Neural cell (in vitro differentiated cells): ENCODE results near the gene ABHD17C. TPM values are rescaled to one million over a fixed set of nuclear protein-coding genes. Genes with fewer than 3 reads are reported as not detected.

Experiments
- H2AFZ ChIP-seq: fragments of 200-600, 300-800 bp; sonication (generic), shearing (Covaris generic); 2 replicates; pipeline ENCODE4 v1.6.0; 2014; ENCODE audit warnings: low read depth, mild to moderate bottlenecking, antibody characterized with exemption, low read length, moderate library complexity
- H3F3A ChIP-seq: fragments of 200-600 bp; shearing (Covaris generic); 2 replicates; pipeline ENCODE4 v1.6.1; 2016; ENCODE audit warnings: mild to moderate bottlenecking, moderate library complexity, mixed read lengths, antibody characterized with exemption, low read length; ENCODE audit not compliant: insufficient read depth, poor library complexity, severe bottlenecking
- H3K27ac ChIP-seq: fragments of 200-600, 300-800 bp; sonication (generic), shearing (Covaris generic); 2 replicates; pipeline ENCODE4 v1.5.1; 2014; ENCODE audit warnings: mild to moderate bottlenecking, low read length, moderate library complexity
- H3K27me3 ChIP-seq: fragments of 300-800, 200-600 bp; sonication (generic), shearing (Covaris generic); 2 replicates; pipeline ENCODE4 v1.6.0; 2014; ENCODE audit warnings: mild to moderate bottlenecking, low read depth, low read length, moderate library complexity; ENCODE audit not compliant: insufficient read depth
- H3K36me3 ChIP-seq: fragments of 300-800, 200-600 bp; sonication (generic), shearing (Covaris generic); 2 replicates; pipeline ENCODE4 v1.5.1; 2014; ENCODE audit warnings: mild to moderate bottlenecking, antibody characterized with exemption, low read length, moderate library complexity; ENCODE audit not compliant: insufficient read depth
- H3K4me2 ChIP-seq: fragments of 300-800, 200-600 bp; sonication (generic), shearing (Covaris generic); 2 replicates; pipeline ENCODE4 v1.6.0; 2014; ENCODE audit warnings: mild to moderate bottlenecking, low read length
- H3K4me3 ChIP-seq: fragments of 300-800, 200-600 bp; sonication (generic), shearing (Covaris generic); 2 replicates; pipeline ENCODE4 v1.5.1; 2014; ENCODE audit warnings: mild to moderate bottlenecking, low read length, moderate library complexity
- H3K79me2 ChIP-seq: fragments of 200-600 bp; shearing (Covaris generic); replicated peaks from 2 replicates; pipeline ENCODE4 v1.6.0; 2014; ENCODE audit warnings: mild to moderate bottlenecking, low read length, moderate library complexity; ENCODE audit not compliant: insufficient read depth
- H3K9ac ChIP-seq: fragments of 300-800, 200-600 bp; sonication (generic), shearing (Covaris generic); 2 replicates; pipeline ENCODE4 v1.6.1; 2016; ENCODE audit warnings: mild to moderate bottlenecking, low read length, mixed read lengths
- H3K9me2 ChIP-seq: fragments of 200-600 bp; shearing (Covaris generic); 2 replicates; pipeline ENCODE4 v1.6.1; 2016; ENCODE audit warnings: mild to moderate bottlenecking, low read length, mixed read lengths; ENCODE audit not compliant: insufficient read depth
- H3K9me3 ChIP-seq: fragments of 200-600, 300-800 bp; sonication (generic), shearing (Covaris generic); 2 replicates; pipeline ENCODE4 v1.6.1; 2016; ENCODE audit warnings: mild to moderate bottlenecking, mixed run types, low read length, moderate library complexity, mixed read lengths
- H4K20me1 ChIP-seq: fragments of 200-600 bp; shearing (Covaris generic); 2 replicates; pipeline ENCODE4 v1.6.1; 2016; ENCODE audit warnings: mild to moderate bottlenecking, mixed run types; ENCODE audit not compliant: insufficient read depth
- EP300 ChIP-seq: fragments of 450-650 bp; conservative IDR thresholded peaks from 2 replicates; pipeline ENCODE4 v1.6.1; 2014; ENCODE audit warnings: antibody characterized with exemption, mild to moderate bottlenecking, moderate library complexity; ENCODE audit not compliant: poor library complexity, severe bottlenecking
- EZH2 ChIP-seq: fragments of 200-600, 300-800 bp; shearing (Covaris generic), sonication (generic); IDR thresholded peaks from 2 replicates; pipeline ENCODE4 v1.6.1; 2014; ENCODE audit warnings: antibody characterized with exemption, low read length, borderline replicate concordance, mild to moderate bottlenecking; ENCODE audit not compliant: insufficient read depth, poor library complexity, severe bottlenecking
- MXI1 ChIP-seq: fragments of 450-650 bp; conservative IDR thresholded peaks from 2 replicates; pipeline ENCODE4 v1.6.1; 2014; ENCODE audit warnings: antibody characterized with exemption, mild to moderate bottlenecking; ENCODE audit not compliant: poor library complexity, severe bottlenecking
- POLR2AphosphoS5 ChIP-seq: IDR thresholded peaks from 2 replicates; pipeline ENCODE4 v1.6.1; 2012
- RAD21 ChIP-seq: fragments of 450-650 bp; conservative IDR thresholded peaks from 2 replicates; pipeline ENCODE4 v1.6.1; 2014; ENCODE audit warnings: antibody characterized with exemption, mild to moderate bottlenecking, moderate library complexity
- SMC3 ChIP-seq: fragments of 450-650 bp; conservative IDR thresholded peaks from 2 replicates; pipeline ENCODE4 v1.6.1; 2014; ENCODE audit warnings: antibody characterized with exemption, mild to moderate bottlenecking, moderate library complexity; ENCODE audit not compliant: poor library complexity
- TAF1 ChIP-seq: IDR thresholded peaks from 2 replicates; pipeline ENCODE4 v1.6.1; 2012; ENCODE audit warnings: low read depth
- polyA plus RNA-seq: library from polyadenylated mRNA; depleted of rRNA; stranded (reverse); fragments of >200 nt; gene quantifications from 2 replicates; pipeline ENCODE4 v1.2.3, GENCODE V29; 2014
- TF ChIP-seq, protein P1 (sequence below): IDR thresholded peaks from 2 replicates; pipeline ENCODE4 v1.6.1; 2012; ENCODE audit warnings: borderline replicate concordance
- TF ChIP-seq, protein P2 (sequence below): fragments of 450-650 bp; IDR thresholded peaks from 2 replicates; pipeline ENCODE4 v1.5.1; 2014; ENCODE audit warnings: antibody characterized with exemption, mild to moderate bottlenecking, moderate library complexity; ENCODE audit not compliant: poor library complexity, severe bottlenecking

ABHD17C gene
- polyA plus RNA-seq, 1 donor from 2014 or later, result 18.3 TPM

DNA sequence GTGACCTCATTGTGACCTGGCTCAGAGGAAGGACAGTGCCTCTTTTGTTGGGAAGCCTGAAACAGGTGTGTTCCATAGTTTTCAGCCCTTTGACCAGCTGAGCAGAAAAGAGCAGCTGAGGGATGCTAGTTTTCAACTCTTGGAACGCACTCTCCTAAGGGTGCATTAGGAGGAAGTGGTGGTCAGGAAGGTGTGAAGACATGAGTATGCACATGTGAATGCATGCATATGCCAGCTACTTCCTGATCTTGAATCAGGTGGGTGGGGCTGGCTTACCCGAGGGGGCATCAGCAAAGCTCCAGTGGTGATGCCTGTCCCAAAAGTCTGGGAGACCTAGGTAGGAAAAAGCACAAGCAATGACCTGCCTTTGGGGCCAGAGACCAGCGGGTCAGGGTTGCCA lies 60.8 kb downstream of the ABHD17C start:
- no peaks in the 10 kb centered on the region for H4K20me1 ChIP-seq
- H2AFZ ChIP-seq, result no peak overlapping the region
- no peak overlapping the region for H3K4me2 ChIP-seq
- no peaks in the 10 kb centered on the region for H3K79me2 ChIP-seq
- no peak overlapping the region for H3K27ac ChIP-seq
- no peak for TF ChIP-seq POLR2AphosphoS5
- TF ChIP-seq, protein P1, sequence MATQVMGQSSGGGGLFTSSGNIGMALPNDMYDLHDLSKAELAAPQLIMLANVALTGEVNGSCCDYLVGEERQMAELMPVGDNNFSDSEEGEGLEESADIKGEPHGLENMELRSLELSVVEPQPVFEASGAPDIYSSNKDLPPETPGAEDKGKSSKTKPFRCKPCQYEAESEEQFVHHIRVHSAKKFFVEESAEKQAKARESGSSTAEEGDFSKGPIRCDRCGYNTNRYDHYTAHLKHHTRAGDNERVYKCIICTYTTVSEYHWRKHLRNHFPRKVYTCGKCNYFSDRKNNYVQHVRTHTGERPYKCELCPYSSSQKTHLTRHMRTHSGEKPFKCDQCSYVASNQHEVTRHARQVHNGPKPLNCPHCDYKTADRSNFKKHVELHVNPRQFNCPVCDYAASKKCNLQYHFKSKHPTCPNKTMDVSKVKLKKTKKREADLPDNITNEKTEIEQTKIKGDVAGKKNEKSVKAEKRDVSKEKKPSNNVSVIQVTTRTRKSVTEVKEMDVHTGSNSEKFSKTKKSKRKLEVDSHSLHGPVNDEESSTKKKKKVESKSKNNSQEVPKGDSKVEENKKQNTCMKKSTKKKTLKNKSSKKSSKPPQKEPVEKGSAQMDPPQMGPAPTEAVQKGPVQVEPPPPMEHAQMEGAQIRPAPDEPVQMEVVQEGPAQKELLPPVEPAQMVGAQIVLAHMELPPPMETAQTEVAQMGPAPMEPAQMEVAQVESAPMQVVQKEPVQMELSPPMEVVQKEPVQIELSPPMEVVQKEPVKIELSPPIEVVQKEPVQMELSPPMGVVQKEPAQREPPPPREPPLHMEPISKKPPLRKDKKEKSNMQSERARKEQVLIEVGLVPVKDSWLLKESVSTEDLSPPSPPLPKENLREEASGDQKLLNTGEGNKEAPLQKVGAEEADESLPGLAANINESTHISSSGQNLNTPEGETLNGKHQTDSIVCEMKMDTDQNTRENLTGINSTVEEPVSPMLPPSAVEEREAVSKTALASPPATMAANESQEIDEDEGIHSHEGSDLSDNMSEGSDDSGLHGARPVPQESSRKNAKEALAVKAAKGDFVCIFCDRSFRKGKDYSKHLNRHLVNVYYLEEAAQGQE, result no peak
- TF ChIP-seq, protein P2, sequence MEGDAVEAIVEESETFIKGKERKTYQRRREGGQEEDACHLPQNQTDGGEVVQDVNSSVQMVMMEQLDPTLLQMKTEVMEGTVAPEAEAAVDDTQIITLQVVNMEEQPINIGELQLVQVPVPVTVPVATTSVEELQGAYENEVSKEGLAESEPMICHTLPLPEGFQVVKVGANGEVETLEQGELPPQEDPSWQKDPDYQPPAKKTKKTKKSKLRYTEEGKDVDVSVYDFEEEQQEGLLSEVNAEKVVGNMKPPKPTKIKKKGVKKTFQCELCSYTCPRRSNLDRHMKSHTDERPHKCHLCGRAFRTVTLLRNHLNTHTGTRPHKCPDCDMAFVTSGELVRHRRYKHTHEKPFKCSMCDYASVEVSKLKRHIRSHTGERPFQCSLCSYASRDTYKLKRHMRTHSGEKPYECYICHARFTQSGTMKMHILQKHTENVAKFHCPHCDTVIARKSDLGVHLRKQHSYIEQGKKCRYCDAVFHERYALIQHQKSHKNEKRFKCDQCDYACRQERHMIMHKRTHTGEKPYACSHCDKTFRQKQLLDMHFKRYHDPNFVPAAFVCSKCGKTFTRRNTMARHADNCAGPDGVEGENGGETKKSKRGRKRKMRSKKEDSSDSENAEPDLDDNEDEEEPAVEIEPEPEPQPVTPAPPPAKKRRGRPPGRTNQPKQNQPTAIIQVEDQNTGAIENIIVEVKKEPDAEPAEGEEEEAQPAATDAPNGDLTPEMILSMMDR, result no peak
- no peak for TF ChIP-seq EZH2
- TF ChIP-seq MXI1, result no peak
- no peak for TF ChIP-seq EP300
- no peak for TF ChIP-seq TAF1
- TF ChIP-seq RAD21, result no peak
- no peak for TF ChIP-seq SMC3
- no peaks in the 10 kb centered on the region for H3K27me3 ChIP-seq
- no peaks in the 10 kb centered on the region for H3K9me3 ChIP-seq
- no peaks in the 10 kb centered on the region for H3K36me3 ChIP-seq
- no peaks in the 10 kb centered on the region for H3K9me2 ChIP-seq
- no peak overlapping the region for H3K4me3 ChIP-seq
- H3K9ac ChIP-seq, result no peak overlapping the region
- H3F3A ChIP-seq, result no peaks in the 10 kb centered on the region

DNA sequence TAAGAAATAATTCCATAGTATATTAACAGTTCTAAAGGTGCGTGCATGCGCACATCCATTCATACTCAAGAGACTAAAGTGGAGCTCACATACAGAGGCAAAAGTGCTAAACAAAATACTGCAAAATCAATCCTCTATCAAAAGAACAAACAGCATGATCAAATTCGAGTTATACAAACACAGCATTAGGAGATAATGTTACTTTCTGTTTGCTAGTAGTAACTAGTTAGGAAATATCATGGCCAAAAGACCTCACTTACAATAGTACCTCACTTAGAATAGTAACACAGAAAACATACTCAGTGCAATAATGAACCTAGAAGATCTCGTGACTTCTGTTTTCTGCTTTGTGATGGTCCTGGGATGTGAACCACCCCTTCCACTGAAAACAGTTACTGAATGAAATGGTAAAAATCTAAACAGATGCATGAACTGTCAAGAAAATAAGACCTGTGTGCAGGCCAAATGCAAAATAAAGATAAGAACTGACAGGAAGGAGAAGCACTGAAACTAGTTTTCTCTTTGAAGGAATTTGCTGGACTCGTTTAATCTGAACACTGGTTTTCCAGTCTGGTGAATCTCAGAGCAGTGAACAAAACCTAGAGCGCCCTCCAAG lies 63.1 kb downstream of the ABHD17C start:
- Histone ChIP-seq H2AFZ (no peak overlapping the region), H3F3A (no peaks in the 10 kb centered on the region), H3K27me3 (no peaks in the 10 kb centered on the region), H3K9me2 (no peaks in the 10 kb centered on the region), H3K9ac (no peak overlapping the region), H4K20me1 (no peaks in the 10 kb centered on the region), H3K36me3 (no peaks in the 10 kb centered on the region), H3K9me3 (no peaks in the 10 kb centered on the region), H3K4me2 (no peak overlapping the region), H3K4me3 (no peak overlapping the region), H3K27ac (no peak overlapping the region), H3K79me2 (no peaks in the 10 kb centered on the region)
- TF ChIP-seq RAD21 (no peak), EP300 (no peak), TAF1 (no peak), POLR2AphosphoS5 (no peak), MXI1 (no peak), EZH2 (no peak), SMC3 (no peak)
- TF ChIP-seq, protein P2, result no peak
- TF ChIP-seq, protein P1, result no peak
